GM10248 (cell line): ENCODE measurements around the gene HOXA6.

Experiments used
- CTCF ChIA-PET: fragments of 300-600 bp; sonication (Branson Sonifier 250); formaldehyde crosslinking; extraction: SDS; loops from one replicate; lab custom pipeline; 2021; ENCODE audit warnings: antibody characterized with exemption; lab: Yijun Ruan, JAX
- POLR2A ChIA-PET: fragments of 350-650 bp; sonication (Branson Sonifier 250); formaldehyde crosslinking; extraction: SDS; loops from one replicate; lab custom pipeline; 2020; ENCODE audit warnings: antibody characterized with exemption; lab: Yijun Ruan, JAX
- DNase-seq: peaks from one replicate; pipeline ENCODE4 v3.0.0; 2012; ENCODE audit errors: extremely low spot score
- TF ChIP-seq, protein P1 (sequence below): IDR thresholded peaks from 2 replicates; pipeline ENCODE4 v1.5.1; 2012; ENCODE audit warnings: mild to moderate bottlenecking, low read depth; ENCODE audit errors: extremely low read depth, missing control alignments, control extremely low read depth

Gene HOXA6

DNA sequence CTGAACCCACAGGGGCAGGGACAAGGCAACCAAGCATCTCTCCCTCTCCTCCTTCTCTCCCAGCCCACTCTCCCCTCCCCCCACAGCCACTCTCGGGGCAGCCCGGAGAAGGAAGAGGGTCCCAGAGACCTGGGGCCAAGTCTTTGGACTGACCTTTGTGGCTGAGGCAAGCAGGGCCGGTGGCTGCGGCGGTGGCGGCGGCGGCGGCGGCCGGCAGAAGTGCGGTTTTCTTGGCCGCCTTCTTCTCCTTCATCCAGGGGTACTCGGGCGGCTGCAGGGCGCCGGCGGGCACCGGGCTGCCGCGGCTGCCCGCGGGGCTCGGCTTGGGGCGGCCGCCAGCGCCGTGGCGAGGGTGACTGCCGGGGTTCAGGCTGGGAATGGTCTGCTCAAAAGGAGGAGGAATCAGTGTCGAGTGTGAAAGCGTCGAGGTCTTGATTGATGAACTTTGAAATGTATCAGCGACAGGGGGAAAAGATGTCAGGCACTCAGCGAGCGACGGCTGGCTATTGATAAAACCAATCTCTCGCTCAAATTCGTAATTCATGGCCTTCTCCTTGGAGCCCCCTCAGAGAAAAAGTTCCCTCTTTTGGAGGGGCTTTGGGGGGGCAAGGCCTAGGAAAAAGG is 45.5 kb downstream of the HOXA6 start:
- DNase-seq = no peak
- ChIA-PET CTCF (no interaction called here), POLR2A (no interaction called here)
- TF ChIP-seq, protein P1, sequence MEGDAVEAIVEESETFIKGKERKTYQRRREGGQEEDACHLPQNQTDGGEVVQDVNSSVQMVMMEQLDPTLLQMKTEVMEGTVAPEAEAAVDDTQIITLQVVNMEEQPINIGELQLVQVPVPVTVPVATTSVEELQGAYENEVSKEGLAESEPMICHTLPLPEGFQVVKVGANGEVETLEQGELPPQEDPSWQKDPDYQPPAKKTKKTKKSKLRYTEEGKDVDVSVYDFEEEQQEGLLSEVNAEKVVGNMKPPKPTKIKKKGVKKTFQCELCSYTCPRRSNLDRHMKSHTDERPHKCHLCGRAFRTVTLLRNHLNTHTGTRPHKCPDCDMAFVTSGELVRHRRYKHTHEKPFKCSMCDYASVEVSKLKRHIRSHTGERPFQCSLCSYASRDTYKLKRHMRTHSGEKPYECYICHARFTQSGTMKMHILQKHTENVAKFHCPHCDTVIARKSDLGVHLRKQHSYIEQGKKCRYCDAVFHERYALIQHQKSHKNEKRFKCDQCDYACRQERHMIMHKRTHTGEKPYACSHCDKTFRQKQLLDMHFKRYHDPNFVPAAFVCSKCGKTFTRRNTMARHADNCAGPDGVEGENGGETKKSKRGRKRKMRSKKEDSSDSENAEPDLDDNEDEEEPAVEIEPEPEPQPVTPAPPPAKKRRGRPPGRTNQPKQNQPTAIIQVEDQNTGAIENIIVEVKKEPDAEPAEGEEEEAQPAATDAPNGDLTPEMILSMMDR = no peak

DNA sequence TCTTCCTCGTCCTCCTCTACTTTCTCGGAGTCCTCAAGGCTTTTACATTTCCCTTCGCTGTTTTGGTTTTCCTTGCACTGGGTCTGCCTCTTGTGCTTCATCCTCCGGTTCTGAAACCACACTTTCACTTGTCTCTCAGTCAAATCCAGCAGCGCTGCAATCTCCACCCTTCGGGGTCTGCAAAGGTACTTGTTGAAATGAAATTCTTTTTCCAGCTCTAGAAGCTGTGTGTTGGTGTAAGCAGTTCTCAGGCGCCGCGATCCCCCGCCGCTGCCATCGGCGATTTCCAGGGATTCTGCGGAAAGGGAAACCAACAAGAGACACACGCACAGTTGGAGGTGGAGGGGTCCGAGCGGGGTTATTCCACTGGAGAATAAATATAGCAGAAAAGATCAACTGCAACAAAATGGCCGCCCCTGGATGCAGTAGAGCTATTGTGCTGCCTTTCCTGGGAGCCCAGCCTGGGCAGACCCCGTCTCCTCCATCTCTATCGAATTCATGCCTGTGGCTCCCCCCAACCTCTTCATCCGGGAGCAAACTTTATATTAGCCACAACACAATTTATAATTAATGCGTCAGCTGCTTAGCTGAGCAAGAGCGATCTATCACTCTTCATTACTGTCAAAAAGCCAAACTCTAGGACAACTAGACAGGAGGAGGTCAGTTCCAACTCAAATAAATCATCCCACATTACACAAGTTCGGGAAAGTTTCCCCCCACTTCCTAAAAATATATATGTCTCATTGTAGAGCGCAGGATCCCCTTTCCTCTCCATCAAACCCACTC is 46.2 kb downstream of the HOXA6 start:
- TF ChIP-seq, protein P1 = no peak
- no peak for DNase-seq
- ChIA-PET POLR2A (no interaction called here), CTCF (no interaction called here)

DNA sequence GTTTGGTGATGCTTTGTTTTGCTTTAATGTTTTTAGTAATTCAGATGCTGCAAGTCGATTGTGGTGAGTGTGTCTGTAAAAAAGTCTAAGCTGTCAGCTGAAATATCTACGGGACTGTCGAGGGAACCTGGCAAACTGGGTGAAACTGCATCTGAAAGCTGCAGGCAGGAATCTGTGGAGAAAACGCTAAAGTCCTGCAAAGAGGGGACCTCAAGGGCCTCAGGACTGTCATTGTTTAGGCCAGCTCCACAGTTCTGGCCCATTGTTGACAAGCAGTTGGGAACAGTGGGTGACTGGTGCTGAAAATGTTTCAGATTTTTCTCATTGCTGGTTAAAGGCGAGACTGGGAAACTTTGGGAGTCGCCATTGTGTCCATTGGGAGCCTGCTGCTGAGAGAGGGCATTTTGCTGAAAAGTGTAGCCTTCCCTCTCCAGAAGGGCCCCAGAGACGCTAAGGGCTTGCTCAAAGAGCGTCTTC is 46.8 kb downstream of the HOXA6 start:
- DNase-seq = no peak
- TF ChIP-seq, protein P1 = no peak
- POLR2A ChIA-PET = no interaction called here
- CTCF ChIA-PET = no interaction called here

DNA sequence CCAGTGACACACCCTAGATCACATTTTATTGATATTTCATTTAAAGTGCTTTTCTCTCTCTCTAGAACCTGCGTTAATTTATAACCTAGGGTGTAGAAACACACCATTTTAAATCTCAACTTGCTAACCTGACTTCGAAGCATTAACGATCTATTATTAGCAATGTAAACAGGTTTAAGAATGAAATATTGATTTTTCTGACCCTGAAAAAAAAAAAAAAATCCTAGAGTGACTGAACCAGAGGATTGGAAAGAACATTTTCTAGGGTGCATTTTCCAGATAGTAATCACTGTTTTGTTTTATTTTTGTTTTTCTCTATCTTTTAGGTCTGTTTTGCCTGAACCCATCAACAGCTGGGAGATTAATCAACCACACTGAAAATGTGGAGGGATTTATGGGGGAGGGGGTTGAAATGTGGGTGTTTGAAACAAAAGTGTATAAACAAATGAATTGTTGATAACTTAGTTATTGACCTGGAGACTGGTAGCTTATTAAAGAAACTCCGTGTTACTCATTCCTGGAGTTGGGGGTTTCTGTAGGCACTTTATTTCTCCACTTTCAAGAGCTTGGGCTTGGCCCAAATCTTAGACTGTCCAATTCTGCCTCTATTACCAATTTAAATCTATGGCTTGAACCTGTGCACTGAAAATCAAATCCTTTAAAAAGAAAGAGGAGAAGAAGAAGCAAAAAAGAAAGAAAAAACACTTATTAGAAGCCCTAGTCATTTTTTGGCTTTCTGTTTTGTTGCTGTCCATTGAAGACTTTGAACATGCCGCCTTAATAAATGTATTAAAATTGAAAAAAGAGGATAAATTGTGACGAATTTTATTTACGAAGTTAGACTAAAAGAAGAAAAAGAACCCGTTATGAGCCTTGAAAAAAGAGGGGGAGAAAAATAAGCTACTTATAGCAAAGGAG is 47.9 kb downstream of the HOXA6 start:
- POLR2A ChIA-PET = no interaction called here
- CTCF ChIA-PET = interaction anchor here (1.4 to 1.7 kb wide), 2 partner anchors 9 to 21 kb away, joined by 3 to 4 read pairs; no protein-coding TSS in a partner anchor
- TF ChIP-seq, protein P1 = no peak
- DNase-seq = no peak

DNA sequence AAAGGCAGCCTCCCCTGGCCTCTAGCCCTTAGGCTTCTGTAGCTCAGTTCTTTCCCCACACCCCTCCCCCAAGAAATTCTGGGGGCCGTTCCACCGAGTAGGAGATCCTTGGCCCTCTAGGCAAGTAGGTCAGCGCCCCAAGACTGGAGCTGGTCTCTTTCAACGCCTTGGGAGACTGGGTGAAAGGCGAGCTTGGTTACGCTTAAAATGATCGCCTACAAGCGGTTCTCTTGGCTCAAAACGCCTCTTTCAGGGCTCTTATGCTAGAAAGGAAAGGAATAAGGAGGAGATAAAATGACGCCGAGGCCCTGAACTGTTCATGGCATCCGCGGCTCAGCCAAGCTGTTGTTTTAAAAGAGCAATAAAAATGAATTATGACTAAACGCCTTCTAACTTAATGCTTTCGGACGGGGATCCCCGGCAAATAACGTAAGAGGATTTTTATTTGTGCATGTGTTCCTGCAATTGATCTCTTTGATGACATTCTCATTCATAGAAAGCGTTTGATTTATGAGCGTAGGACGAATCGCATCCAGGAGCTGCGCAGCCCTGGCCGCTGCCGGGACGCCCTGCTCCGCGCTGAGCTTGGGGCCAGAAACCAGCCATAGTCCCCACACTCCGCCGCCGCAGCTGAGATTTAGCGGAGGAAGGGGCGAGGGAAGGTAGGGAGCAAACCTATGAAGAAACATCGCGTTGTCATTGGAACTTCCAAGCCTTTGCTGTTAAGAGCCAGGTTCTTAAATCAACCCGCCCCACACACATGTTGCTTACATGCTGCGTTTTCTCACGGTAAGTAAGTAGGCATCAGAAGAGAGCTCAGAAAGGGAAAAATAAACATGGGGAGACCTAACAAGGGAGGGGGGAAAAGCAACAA is 48.8 kb downstream of the HOXA6 start:
- DNase-seq = peak; percentile 10
- TF ChIP-seq, protein P1 = no peak
- POLR2A ChIA-PET = no interaction called here

More for the DNA sequence above, 48.8 kb downstream of the HOXA6 start:
- CTCF ChIA-PET = interaction anchor here (0.7 to 2.8 kb wide), 7 partner anchors 7 to 52 kb away, joined by 3 to 8 read pairs (median 3); no protein-coding TSS in a partner anchor
